GM19452 (cell line): ENCODE results near the gene PLD5.
"Not testable (repeated sequence)": the region's sequence is repeated elsewhere in the genome, so short reads cannot be mapped to it uniquely, and the experiment has no call there.

Experiments used
- ATAC-seq: cut with Tn5 transposase; IDR thresholded peaks from one replicate; pipeline ENCODE4 v1.9.1; 2021; ENCODE audit not compliant: unreplicated experiment

Gene PLD5

DNA sequence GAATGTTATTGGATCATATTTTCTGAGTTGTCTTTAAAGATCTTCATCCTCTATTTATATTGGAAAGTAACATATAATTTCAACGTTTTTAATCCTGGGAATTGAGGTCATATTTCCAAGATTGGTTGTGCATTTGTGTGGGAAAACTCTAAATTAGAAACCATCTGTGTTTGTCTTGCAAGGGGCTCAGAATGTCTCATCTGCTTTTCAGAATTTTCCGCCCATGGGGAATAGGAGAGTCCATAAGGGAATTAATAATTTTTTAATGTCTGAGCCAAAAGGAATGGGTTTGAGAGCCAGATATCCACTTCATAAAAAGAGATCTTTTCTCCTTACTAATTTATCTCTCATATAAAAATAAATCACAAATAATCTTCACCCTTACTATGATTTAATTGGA, 440.8 kb downstream of the PLD5 start:
- no peak for ATAC-seq

GRCh38 chr1:242081446-242081845, 443.1 kb downstream of the PLD5 start:
- ATAC-seq: no peak

DNA sequence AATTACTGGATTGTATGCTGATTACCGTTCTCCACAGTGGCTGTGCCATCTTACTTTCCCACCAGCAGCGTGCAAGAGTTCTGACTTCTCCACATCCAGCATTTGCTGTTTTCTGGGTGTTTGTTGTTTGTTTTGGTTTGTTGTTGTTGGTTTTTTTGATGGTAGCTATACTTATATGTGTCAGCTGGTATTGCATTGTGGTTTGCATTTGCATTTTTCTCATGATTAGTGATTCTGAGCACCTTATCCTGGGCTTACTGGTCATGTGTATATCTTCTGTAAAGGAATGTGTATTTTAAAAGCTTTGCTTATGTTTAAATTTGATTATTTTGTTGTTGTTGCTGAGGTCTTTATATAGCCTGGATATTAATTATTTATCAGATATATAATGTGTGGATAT, 458.7 kb downstream of the PLD5 start:
- no peak for ATAC-seq

- no peak for ATAC-seq
Measured at GRCh38 chr1:242062271-242062670, 462.2 kb downstream of the PLD5 start.

- no peak for ATAC-seq
Measured at GRCh38 chr1:242059976-242060375, 464.5 kb downstream of the PLD5 start.

GRCh38 chr1:242058582-242058981, 465.9 kb downstream of the PLD5 start:
- ATAC-seq: peak; percentile 92

- ATAC-seq: not testable (repeated sequence)
Measured at GRCh38 chr1:242058181-242058580, 466.3 kb downstream of the PLD5 start.

DNA sequence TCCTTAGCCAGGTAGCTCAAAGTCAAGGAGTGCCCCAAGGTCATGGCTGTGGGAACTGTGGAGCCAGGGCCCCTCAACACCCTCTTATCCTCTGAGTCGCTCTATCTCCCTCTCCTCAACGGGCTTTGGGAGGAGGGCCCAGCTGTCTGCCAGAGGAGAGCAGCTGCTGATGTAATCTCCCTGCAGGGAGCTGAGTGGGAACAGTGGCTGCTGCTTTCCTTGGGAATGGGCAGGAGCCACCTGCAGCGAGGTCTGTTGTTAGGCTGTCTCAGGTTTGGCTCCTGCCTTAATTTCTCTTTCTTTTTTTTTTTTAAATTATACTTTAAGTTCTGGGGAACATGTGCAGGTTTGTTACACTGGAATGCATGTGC, 466.8 kb downstream of the PLD5 start:
- ATAC-seq: no peak

GRCh38 chr1:242056988-242057744, 467.3 kb downstream of the PLD5 start:
- no peak for ATAC-seq

GRCh38 chr1:242055749-242056320, 468.7 kb downstream of the PLD5 start:
- ATAC-seq: no peak

DNA sequence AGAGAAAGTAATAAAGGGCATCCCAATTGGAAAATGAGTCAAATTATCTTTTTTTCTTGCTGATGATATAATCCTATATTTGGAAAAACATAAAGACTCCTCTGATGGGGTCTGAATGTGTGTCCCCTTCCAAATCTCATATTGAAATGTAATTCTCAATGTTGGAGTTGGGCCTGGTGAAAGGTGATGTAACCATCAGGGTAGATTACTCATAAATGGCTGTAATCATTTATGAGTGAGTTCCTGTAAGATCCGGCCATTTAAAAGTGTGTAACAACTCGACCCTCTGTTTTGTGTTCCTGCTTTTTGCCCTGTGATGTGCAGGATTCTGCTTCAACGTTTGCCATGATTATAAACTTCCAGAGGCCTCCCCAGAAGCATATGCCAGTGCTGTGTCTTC, 481.3 kb downstream of the PLD5 start:
- no peak for ATAC-seq

DNA sequence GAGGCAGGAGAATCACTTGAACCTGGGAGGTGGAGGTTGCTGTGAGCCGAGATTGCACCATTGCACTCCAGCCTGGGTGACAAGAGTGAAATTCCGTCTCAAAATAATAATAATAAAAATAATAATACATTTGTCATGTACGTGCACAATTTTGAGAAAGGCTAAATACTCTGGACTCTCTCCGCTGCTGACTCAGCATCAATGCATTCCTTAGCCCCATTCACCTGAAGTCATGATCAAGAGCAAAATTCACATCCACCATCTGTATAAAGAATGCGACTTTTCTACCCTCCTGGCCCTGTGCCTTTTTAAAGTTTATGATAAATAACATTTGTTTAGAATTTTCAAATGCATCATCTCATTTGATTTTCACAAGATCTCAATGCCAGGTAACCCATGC, 490.1 kb downstream of the PLD5 start:
- ATAC-seq: no peak

GRCh38 chr1:242033447-242033846, 491.1 kb downstream of the PLD5 start:
- no peak for ATAC-seq
